Astrocyte (in vitro differentiated cells and primary cell): ENCODE data around the gene ZFP69B.

Experiments used
- CTCF ChIP-seq: IDR thresholded peaks from 2 replicates; pipeline ENCODE4 v1.5.1; 2011; ENCODE audit warnings: low read depth, mild to moderate bottlenecking, inconsistent platforms, low read length, moderate library complexity; ENCODE audit not compliant: insufficient read depth
- EZH2 ChIP-seq: IDR thresholded peaks from 2 replicates; pipeline ENCODE4 v1.6.1; 2012; ENCODE audit warnings: mild to moderate bottlenecking, low read length, inconsistent platforms; ENCODE audit not compliant: insufficient read depth

- TF ChIP-seq CTCF (no peak), EZH2 (no peak)
These were observed 58.4 kb downstream of the ZFP69B start, which contains the start of gene EXO5 for GRCh38 chr1:40508375-40509341.
